HuH-7.5 (cell line): ENCODE results near the gene TMEM80.
"Not testable (repeated sequence)": the region's sequence is repeated elsewhere in the genome, so short reads cannot be mapped to it uniquely, and the experiment has no call there.

Experiments
- DNase-seq: peaks from one replicate; pipeline ENCODE4 v3.0.0; 2011; ENCODE audit warnings: low spot score

Gene TMEM80

DNA sequence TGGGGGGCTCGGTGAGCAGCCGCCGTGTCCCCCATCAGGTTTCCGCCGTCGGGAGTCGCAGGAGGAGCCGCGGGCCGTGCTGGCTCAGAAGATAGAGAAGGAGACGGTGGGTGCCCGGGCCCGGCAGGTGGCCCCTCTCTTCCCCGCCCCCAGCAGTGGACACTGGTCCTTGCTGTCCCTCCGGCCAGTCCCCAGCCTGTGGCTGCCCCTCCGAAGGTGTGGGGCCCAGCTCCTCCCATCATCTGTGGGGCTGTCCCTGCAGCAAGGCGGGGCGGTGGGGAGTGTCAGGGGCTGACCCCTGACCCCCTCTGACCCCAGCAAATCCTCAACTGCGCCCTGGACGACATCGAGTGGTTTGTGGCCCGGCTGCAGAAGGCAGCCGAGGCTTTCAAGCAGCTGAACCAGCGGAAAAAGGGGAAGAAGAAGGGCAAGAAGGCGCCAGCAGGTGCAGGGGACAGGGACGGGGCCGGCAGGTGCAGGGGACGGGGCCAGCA is 25.7 kb downstream of the TMEM80 start:
- no peak for DNase-seq

DNA sequence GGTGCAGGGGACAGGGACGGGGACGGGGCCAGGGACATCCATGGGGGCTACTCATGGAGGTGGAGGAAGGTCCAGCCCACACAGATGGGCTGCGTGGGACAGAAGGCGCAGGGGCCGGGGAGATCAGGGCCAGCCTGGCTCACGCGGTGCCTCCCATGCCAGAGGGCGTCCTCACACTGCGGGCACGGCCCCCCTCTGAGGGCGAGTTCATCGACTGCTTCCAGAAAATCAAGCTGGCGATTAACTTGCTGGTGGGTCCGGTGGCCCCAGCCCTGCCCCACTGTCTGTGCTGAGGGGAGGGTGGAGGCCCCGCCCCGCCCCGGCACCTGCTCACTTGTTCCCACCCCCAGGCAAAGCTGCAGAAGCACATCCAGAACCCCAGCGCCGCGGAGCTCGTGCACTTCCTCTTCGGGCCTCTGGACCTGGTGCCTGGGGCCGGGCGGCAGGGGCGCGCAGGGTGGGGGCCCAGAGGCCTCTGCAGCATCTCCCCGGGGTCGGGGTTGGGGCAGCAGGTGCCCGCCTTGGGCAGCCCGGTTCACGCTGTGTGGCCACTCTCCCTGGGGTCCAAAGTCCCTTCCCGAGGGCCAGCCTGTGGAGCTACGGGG is 26.2 kb downstream of the TMEM80 start:
- DNase-seq, result no peak

DNA sequence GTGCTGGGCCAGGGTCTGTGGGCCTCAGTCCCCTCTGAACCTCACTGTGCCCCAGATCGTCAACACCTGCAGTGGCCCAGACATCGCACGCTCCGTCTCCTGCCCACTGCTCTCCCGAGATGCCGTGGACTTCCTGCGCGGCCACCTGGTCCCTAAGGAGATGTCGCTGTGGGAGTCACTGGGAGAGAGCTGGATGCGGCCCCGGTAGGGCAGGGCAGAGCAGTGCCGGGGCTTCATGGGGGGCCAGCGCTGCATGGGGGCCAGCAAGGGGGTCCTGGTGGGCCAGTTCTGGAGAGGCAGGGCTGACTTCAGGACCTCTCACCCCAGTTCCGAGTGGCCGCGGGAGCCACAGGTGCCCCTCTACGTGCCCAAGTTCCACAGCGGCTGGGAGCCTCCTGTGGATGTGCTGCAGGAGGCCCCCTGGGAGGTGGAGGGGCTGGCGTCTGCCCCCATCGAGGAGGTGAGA is 26.8 kb downstream of the TMEM80 start:
- DNase-seq, result no peak

DNA sequence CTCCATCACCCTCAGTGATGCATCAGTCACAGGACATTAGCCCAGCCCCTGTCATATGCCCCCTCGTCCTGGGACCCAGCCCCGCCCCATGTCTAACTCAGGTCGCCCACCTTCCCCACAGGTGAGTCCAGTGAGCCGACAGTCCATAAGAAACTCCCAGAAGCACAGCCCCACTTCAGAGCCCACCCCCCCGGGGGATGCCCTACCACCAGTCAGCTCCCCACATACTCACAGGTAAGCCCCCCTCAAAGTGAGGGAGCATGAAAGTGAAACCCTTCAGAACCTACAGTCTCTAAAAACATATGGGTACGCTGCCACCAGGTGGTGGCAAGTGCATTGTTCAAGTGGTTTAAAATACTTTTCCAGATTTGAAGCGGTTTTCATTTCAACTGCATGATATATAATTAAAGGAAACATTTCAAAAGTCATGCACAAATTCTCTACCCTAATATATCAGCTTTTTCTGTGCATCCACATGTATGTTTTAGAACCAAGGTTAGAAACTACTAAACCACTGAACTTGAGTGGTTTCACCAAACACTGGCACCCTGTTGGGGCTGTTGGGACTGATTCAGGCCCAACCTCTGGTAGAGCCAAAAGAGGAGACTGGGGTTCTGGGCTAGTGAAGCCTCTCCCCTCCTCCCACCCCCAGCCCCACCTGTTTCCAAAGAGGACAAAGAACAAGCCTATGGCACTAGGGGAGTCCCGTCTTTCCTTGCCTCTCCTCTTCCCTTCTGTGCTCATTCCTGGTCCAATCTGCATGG is 27.7 kb downstream of the TMEM80 start:
- no peak for DNase-seq

DNA sequence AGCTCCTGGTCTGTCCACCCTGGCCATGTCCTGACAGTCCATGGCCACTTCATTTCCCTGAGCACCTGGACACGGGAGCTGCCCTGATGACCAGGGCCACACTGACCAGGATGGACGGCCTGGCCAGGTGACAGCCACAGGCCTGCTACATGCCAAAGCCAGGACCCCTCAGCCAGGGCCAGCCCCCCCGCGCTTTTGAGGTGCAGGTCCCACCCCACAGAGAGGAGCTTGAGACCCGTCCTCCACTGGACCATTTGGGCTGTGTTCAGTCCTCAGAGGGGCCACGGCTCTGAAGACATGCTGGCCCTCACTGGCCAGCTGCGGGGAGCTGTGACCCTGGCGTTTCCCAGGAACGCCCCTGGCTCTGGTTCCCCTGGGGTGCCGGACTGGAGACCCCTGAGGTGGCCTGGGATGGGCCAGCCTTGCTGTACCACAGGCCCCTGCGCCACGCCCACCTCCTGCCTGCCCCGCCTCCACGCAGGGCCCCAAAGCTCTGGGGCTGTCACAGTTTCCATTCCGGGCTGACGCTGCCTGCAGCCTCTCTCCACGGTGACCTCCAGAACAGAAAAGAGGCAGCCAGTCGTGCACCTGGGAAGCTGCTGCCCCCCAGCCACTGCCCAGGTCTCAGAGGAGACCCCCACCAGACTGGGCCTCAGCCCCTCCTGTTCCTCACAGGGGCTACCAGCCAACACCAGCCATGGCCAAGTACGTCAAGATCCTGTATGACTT is 28.6 kb downstream of the TMEM80 start:
- no peak for DNase-seq

DNA sequence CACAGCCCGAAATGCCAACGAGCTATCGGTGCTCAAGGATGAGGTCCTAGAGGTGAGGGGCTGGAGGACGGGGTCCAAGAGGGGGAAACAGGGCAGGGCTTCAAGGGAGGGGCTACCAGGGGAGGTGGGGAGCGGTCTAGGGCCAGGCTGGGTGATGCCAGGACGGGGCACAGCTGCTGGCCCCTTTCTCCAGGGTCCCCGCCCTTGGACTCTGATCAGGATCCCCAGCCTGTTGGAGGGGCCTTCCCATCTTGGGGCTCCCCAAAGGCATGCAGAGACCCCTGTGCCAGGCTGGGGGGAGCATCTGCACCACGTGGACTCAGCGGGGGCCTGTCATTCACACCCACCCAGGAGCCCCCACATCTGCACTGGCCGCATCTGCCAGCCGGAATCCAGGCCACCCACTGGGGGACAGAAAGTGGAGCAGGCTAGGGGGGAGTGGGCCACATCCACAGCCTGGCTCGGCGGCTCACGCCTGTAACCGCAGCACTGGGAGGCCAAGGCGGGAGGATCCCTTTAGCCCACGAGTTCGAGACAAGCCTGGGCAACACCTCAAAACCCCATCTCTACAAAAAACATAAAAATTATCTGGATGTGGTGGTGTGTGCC is 29.3 kb downstream of the TMEM80 start:
- DNase-seq, result no peak

DNA sequence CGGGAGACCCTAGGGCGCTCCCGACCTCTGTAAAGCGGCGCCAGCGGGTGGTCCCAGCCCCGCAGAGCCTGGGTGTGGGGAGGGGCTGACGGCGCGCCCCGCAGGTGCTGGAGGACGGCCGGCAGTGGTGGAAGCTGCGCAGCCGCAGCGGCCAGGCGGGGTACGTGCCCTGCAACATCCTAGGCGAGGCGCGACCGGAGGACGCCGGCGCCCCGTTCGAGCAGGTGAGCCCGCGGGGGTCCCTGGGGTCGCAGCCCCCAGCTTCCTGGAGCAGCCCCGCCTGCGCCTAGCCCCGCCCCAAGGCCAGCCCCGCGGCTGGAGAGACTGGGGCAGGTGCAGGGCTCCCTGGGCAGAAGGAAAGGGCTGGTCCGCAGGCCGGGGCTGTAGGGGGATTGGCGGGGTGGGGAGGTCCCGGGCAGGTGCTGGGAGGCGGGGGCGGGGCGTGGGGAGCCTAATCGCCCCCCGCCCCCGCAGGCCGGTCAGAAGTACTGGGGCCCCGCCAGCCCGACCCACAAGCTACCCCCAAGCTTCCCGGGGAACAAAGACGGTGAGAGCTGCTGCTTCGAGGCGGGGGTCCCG is 30.1 kb downstream of the TMEM80 start:
- no peak for DNase-seq

DNA sequence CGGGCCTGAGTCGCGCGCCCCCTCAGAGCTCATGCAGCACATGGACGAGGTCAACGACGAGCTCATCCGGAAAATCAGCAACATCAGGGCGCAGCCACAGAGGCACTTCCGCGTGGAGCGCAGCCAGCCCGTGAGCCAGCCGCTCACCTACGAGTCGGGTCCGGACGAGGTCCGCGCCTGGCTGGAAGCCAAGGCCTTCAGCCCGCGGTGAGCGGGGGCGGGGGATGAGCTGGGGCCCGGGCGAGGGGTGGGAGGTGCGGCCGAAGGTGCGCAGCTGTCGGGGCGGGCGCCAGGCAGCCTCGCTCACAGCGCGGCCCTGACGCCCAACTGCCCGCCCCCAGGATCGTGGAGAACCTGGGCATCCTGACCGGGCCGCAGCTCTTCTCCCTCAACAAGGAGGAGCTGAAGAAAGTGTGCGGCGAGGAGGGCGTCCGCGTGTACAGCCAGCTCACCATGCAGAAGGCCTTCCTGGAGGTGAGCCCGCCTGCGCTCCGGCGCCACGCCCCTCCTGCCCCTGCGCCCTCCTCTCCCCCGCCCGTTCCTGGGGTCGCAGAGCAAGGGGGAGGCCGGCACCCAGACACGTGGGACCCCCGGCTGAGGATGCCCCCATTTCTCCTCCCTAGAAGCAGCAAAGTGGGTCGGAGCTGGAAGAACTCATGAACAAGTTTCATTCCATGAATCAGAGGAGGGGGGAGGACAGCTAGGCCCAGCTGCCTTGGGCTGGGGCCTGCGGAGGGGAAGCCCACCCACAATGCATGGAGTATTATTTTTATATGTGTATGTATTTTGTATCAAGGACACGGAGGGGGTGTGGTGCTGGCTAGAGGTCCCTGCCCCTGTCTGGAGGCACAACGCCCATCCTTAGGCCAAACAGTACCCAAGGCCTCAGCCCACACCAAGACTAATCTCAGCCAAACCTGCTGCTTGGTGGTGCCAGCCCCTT is 30.9 kb downstream of the TMEM80 start:
- DNase-seq, result no peak

DNA sequence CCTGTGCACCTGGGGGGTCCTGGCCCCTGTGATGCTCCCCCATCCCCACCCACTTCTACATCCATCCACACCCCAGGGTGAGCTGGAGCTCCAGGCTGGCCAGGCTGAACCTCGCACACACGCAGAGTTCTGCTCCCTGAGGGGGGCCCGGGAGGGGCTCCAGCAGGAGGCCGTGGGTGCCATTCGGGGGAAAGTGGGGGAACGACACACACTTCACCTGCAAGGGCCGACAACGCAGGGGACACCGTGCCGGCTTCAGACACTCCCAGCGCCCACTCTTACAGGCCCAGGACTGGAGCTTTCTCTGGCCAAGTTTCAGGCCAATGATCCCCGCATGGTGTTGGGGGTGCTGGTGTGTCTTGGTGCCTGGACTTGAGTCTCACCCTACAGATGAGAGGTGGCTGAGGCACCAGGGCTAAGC is 31.7 kb downstream of the TMEM80 start:
- no peak for DNase-seq

DNA sequence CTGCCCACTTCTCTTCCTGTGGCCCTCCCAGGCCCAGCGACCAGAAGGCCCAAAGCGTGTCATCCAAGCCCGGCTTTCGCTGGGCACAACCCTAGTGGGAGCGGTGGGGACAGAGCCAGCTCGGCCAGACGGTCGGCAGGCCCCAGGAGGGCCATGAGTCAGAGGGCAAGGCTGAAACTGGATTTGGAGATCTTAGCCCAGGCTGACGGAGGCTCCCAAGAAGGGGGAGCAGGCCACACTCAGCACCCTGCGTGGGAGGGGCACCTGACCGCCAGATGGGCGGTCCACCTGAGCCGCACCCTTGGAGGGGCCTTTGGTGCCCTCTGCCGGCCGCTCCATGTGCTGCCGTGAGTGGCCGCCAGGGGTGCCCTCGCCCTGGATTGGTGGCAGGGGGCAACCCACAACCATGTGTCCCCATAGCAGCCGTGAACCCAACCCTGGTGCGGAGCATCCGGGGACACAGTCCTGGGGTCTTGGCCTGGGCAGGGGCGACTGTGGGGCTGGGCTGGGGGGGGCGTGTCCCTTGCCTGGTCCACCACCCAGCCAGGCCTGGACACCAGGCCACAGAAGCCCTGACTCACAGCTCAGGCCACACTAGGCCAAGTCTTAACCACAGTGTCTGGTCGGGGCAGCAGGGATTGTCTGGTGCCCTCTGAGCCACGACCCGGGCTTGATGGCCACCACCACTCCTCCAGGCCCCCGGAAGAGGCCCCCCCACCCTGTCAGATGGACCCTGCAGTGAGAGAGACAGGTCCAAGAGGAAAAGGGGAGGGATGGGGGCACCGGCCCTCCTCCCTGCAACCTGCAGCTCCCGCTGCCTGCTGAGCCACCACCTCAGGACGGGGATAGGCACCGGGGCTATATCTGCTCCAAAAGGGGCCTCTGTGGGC is 32.5 kb downstream of the TMEM80 start:
- DNase-seq, result peak; percentile 96

DNA sequence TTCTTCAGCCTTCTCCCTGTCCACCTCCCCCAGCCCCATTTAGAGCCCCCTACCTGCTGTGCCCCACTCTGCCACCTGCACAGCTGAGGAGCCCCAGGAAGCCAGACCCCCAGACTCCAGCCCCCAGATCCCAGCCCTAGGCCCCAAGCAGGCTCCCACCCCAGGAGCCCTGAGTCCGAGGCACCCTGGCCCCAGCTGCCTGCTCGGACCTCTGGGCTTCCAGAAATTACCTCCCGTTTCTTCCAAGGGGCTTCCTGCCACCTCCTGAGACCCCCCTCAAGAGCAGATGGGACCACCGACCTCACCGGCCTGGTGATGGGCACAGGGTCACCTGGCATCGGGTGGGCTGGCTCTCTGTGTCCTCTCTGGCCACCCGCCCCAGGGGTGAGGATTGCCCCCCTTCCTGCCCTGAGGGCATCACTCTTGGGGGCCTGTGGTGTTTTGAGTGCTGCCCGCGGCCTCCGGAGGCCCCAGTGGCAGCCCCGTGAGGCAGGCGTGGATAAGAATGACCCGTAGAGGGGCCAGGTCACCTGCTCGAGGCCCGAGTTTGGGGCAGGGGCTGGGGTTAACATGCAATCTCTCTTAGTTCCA is 33.4 kb downstream of the TMEM80 start:
- DNase-seq, result no peak

DNA sequence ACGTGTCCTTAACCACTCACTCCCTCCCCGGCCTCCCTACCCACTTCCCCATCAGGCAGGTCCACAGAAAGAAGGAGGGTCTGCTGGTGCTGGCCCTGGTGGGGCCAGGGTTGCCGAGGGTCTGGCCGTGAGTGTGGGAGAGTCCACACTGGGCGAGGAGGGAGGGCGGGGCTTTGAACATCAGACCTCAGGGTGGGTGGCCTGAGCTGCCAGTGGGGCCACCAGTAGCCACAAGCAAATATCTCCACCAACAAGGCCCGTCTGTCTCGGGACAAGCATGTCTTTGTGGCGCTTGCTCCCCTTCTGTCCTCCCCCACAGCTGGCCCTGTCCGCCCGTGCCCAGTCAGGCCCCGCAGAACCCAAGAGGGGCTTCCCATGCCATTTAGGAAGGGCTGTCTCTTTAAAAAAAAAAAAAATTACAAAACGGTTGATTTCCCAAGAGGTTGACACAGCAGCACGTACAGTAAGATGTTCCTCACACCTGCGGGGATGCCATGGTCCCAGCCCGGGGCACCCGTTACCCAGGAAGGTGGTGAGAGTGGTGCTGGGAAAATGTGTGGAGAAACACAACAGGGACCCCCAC is 34.0 kb downstream of the TMEM80 start:
- DNase-seq, result no peak

DNA sequence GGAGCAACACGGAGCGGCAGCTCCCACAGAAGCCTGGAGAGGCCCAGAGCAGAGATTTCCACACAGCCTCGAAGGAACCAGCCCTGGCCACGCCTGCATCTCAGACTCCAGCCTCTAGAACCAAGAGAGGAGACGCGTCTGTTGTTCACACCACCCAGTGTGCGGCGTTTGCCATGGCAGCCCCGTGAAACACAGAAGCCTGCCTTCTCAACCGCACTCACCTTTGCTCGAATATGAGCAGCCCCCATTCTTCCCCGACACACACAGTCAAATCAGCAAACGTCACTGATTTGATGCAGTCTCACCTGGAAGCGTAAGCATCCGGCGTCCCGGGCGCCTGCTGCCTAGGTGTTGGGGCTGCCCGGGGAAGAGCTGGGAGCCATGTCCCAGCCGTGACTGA is 37.5 kb downstream of the TMEM80 start:
- no peak for DNase-seq

DNA sequence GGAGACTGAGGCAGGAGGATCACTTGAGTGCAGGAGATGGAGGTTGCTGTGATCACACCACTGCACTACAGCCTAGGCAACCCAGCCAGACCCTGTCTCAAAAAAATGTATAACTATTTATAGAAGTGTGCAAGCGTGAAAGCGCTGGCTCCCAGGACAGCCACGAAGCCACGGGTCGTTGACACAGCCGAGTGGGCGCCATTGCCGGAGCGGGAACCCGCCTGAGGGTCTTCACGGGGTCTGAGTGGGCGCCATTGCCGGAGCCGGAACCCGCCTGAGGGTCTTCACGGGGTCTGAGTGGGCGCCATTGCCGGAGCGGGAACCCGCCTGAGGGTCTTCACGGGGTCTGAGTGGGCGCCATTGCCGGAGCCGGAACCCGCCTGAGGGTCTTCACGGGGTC is 38.9 kb downstream of the TMEM80 start:
- DNase-seq, result not testable (repeated sequence)

DNA sequence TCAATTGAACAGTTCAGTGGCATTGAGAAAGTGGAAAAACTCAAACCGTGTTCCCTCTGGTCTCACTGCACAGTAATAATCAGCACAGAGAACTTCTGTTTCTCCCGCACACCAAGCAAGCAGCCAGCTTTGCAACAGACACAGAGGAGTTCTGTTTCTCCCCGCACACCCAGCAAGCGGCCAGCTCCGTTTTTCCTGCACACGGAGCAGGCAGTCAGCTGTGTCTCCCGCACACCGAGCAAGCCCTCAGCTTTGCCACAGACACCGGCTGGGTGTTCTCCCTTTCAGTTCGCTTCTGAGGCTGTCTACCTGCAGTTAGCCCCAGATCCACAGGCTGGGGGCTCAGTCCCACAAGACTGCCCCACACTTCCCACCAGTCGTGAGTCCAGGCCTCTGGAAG is 41.8 kb downstream of the TMEM80 start:
- no peak for DNase-seq

DNA sequence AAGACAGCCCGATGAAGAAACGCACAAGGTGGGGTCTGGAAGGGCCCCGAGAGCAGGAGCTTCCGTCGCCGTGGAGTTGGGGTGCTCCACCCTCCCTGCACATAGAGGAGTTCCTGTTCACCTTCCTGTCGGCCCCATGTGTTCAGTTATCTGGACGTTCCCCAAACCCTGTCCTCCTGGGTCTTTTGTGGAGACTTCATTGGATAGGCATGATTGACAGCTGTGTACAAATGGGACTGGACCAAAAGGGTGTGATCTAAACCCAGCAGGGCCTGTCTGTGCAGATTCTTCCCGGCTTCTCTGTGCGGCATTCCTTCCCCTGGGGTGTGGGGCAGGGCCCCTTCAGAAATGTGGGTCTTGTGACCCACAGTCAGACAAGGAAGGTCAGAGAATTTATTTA is 42.3 kb downstream of the TMEM80 start:
- DNase-seq, result not testable (repeated sequence)

DNA sequence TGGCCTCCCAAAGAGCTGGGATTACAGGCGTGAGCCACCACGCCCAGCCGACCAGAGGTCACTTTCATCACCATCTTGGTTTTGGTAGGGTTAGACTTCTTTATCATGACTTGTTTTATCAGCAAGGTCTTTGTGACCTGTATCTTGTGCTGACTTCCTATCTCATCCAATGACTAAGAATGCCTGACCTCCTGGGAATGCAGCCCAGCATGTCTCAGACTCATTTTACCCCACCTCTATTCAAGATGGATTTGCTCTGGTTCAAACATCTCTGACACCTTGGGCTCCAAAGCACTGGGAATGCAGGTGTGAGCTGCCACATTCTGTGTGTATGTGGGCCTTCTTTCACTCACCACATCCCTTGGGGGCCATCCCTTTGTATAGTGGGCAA is 46.5 kb downstream of the TMEM80 start:
- no peak for DNase-seq

DNA sequence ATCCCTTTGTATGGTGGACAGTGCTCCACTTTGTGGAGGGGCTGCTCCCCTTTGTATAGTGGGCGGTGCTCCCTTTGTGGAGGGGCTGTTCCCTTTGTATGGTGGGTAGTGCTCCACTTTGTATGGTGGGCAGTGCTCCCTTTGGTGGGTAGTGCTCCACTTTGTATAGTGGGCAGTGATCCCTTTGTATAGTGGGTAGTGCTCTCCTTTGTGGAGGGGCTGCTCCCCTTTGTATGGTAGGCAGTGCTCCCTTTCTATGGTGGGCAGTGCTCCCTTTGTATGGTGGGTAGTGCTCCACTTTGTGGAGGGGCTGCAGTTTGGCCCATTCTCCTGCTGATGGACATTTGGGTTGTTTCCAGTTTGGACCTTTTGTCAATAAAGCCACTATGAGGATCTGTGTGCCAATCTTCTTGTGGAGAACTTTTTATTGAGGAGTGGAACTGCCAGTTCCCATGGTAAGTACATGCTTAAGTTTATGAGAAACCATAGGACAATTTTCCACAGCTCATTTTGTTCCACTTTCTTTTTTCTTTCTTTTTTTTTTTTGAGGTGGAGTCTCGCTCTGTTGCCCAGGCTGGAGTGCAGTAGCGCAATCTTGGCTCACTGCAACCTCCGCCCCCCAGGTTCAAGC is 47.1 kb downstream of the TMEM80 start:
- DNase-seq, result no peak

DNA sequence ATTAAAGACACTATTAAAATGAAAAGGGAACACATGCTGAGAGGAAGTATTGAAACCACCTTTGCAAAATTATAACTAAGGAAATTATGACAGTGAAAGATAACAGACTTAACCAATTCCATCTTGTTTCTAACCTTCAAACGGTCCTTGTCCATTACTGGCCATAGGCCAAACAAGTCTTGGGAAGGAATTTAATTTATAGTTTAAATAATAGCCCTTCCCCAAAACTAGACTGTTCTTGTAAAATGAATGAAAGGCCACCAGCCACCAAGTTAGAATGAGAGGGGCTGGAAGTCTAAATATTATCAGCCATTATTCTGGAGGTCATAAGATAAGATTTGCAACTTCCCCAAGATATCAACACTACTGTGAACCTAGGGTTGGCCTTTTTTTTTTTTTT is 49.8 kb downstream of the TMEM80 start:
- no peak for DNase-seq
